ENCODE measurements around the gene VSIG2. TPM values are rescaled to one million over a fixed set of nuclear protein-coding genes. Genes with fewer than 3 reads are reported as not detected.

The VSIG2 gene
- polyA plus RNA-seq, 1 donor: 5.0 TPM

DNA sequence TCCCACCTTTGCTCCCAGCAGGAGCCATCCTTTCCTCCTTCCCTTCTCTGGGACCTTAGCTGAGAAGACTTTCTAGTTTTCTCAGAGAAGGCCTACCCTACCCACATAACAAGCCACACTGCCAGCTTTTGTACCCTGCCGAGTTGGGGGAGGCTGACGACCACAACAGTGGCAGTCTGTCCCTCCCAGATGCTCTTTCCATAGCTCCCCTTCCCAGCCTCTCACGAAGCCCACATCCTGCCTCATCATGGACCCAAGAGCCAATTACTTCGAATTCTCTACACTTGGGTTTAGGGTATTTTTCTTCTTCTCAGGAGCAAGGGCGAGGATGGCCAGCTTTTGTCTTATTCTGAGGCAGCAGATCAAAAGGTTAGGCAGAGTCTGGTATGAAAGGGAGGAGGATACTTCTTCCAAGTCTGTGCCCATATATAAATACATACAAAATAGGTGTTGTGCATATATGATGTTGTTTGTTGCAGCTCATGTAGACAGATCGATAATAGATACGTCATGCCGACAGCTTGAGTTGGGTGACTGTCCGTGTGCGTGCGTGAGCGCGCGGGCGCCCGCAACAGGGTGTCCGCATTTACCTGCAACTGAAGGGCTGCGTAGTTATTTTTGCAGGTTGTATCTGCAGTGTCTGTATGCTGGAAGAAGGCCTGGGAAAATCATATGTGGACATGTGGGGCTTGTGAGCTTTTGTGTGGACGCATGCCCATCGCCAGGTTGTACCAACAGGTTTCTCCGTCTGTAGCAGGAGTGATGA, 13.2 kb downstream of the VSIG2 start:
- Histone ChIP-seq H3K36me3 (ENCODE audit: control insufficient read depth, insufficient read depth, low read length) (no peaks in the 10 kb centered on the region), H3K4me1 (ENCODE audit: control insufficient read depth, insufficient read depth, low read length) (peaks cover 13% of the 10 kb centered on the region), H3K9me3 (ENCODE audit: control insufficient read depth, low read depth, low read length) (no peaks in the 10 kb centered on the region), H3K27me3 (ENCODE audit: control insufficient read depth, insufficient read depth, low read length) (peaks cover 85% of the 10 kb centered on the region), H3K4me3 (ENCODE audit: low read length) (peak overlapping the region; percentile 39), H3K27ac (ENCODE audit: low read length) (no peak overlapping the region)
- no peak for DNase-seq
- no CpG with 5 or more reads among the region's 21 CpGs for WGBS (ENCODE audit: insufficient coverage, low lambda C conversion rate)

DNA sequence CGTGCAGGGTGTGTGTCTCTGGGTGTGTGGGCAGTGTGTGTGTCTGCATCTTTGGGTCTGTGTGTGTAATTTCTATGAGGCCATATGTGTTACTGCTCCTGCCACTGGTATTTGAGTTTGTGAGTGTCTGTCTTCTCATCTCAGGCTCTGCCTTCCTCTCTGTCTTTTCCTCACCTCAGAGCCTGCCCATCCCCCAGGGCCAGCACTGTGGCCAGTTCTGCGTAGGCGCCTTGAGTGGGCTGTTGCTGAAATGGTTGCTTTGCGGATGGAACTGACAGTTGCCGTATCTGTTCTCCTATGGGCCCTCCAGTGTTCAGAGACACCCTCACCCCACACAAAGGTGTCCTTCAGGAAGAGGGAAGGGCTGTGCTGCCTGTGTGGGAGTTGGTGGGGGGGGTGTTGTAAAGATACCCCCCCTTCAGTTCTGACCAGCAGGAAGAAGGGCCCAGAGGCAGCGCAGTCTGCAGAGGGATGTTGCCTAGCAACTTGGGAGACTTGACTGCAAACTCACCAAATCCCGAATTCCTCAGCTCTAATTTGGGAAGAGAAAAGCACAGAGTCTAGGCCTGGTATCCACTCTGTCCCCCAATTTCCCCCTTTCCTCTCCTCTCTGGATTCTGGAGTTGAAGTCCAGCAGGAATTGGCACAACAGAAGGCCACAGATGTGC, 14.3 kb downstream of the VSIG2 start:
- peaks cover 13% of the 10 kb centered on the region for H3K4me1 ChIP-seq (ENCODE audit: control insufficient read depth, insufficient read depth, low read length)
- peaks cover 74% of the 10 kb centered on the region for H3K27me3 ChIP-seq (ENCODE audit: control insufficient read depth, insufficient read depth, low read length)
- H3K36me3 ChIP-seq (ENCODE audit: control insufficient read depth, insufficient read depth, low read length): no peaks in the 10 kb centered on the region
- DNase-seq: no peak
- H3K27ac ChIP-seq (ENCODE audit: low read length): no peak overlapping the region
- no peaks in the 10 kb centered on the region for H3K9me3 ChIP-seq (ENCODE audit: control insufficient read depth, low read depth, low read length)
- WGBS (ENCODE audit: insufficient coverage, low lambda C conversion rate): no CpG with 5 or more reads among the region's 7 CpGs
- no peak overlapping the region for H3K4me3 ChIP-seq (ENCODE audit: low read length)

DNA sequence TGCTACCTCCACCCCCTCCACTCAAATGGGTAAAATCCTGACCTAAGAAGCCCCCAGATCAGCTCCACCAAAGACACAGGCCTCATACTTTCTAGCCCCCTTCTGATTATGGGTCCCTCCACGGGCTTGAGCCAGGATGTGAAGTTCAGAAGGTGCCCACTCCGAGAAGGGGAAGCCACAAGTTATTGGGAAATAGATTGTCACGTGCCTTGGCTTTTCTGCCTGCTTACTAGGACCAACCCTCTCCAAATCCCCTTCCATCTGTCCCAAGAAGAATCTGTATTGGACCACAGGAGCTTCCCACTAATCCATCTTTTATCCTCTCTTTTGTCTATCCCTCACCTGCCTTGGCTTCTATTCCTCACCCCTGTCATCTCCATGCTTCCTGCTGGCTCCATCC, 15.3 kb downstream of the VSIG2 start:
- WGBS (ENCODE audit: insufficient coverage, low lambda C conversion rate): no CpG with 5 or more reads among the region's 3 CpGs
- peaks cover 13% of the 10 kb centered on the region for H3K4me1 ChIP-seq (ENCODE audit: control insufficient read depth, insufficient read depth, low read length)

DNA sequence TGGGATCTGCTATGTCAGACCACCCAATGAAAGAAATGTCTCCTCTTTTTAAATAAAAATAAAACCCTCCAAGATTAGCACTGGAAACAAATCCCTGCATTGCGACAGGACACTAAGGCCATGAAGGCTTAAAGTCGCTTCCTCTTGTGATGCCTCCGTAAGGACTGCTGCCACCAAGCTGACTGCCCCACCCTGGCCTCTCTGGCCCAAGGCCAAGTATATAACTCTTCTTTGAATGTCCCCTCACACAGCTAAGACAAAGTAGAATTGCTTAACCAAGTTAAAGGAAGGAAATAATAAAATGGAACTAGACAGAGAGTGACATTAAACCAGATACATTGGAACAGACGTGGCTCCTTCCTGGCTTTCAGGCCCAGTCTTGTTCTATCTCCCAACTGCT, 19.8 kb downstream of the VSIG2 start:
- no peaks in the 10 kb centered on the region for H3K9me3 ChIP-seq (ENCODE audit: control insufficient read depth, low read depth, low read length)
- H3K27ac ChIP-seq (ENCODE audit: low read length): no peak overlapping the region
- WGBS (ENCODE audit: insufficient coverage, low lambda C conversion rate): 100% methylated on average over 1 of the region's 4 CpGs
- H3K27me3 ChIP-seq (ENCODE audit: control insufficient read depth, insufficient read depth, low read length): peaks cover 21% of the 10 kb centered on the region
- H3K4me3 ChIP-seq (ENCODE audit: low read length): no peak overlapping the region
- DNase-seq: no peak
- no peaks in the 10 kb centered on the region for H3K36me3 ChIP-seq (ENCODE audit: control insufficient read depth, insufficient read depth, low read length)
- H3K4me1 ChIP-seq (ENCODE audit: control insufficient read depth, insufficient read depth, low read length): no peaks in the 10 kb centered on the region

More for the DNA sequence above, 15.3 kb downstream of the VSIG2 start:
- no peak overlapping the region for H3K4me3 ChIP-seq (ENCODE audit: low read length)
- no peaks in the 10 kb centered on the region for H3K9me3 ChIP-seq (ENCODE audit: control insufficient read depth, low read depth, low read length)
- no peak for DNase-seq
- peaks cover 64% of the 10 kb centered on the region for H3K27me3 ChIP-seq (ENCODE audit: control insufficient read depth, insufficient read depth, low read length)
- H3K27ac ChIP-seq (ENCODE audit: low read length): no peak overlapping the region
- H3K36me3 ChIP-seq (ENCODE audit: control insufficient read depth, insufficient read depth, low read length): no peaks in the 10 kb centered on the region

DNA sequence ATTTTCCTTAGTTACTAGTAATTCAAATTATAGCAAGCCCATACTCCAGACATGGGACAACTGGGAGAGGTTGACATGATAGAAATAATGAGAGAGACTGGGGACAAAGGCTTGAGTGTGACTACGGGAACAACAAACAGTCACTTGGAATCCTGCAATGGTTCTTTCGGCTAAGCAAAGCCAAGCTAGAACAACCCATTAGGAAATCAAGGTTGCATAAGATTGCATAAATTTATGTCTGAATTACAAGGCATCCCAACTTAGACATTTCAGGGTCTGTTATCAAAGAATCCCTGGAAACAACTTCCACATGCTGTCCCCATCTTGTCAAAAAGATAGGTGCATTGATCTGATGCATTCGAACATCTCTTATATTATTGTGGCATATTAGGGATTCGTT, 22.5 kb downstream of the VSIG2 start:
- Histone ChIP-seq H3K36me3 (ENCODE audit: control insufficient read depth, insufficient read depth, low read length) (no peaks in the 10 kb centered on the region), H3K27ac (ENCODE audit: low read length) (no peak overlapping the region), H3K4me1 (ENCODE audit: control insufficient read depth, insufficient read depth, low read length) (peaks cover 11% of the 10 kb centered on the region), H3K27me3 (ENCODE audit: control insufficient read depth, insufficient read depth, low read length) (peaks cover 10% of the 10 kb centered on the region), H3K9me3 (ENCODE audit: control insufficient read depth, low read depth, low read length) (no peaks in the 10 kb centered on the region), H3K4me3 (ENCODE audit: low read length) (no peak overlapping the region)
- no CpG with 5 or more reads among the region's 4 CpGs for WGBS (ENCODE audit: insufficient coverage, low lambda C conversion rate)
- no peak for DNase-seq

DNA sequence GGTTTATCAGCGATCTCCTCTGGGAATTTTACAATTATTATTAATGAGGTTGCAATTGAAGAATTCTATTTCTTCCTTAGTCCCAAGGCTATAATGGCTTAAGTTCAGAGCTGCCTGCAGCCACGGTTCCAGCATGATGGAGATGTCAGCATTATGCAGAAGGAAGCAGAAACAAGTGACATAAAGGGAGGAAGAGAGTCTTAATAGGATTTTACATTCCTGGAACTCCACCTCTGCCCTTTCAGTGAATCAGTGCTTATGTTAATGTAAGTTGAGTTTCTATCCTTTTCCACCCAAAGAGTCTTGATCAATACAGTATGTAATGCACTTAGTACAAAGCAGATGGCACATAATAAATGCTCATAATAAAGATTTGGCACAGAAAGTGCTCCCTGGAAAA, 23.9 kb downstream of the VSIG2 start:
- Histone ChIP-seq H3K4me1 (ENCODE audit: control insufficient read depth, insufficient read depth, low read length) (peaks cover 18% of the 10 kb centered on the region), H3K9me3 (ENCODE audit: control insufficient read depth, low read depth, low read length) (no peaks in the 10 kb centered on the region), H3K27me3 (ENCODE audit: control insufficient read depth, insufficient read depth, low read length) (peaks cover 18% of the 10 kb centered on the region), H3K36me3 (ENCODE audit: control insufficient read depth, insufficient read depth, low read length) (no peaks in the 10 kb centered on the region), H3K27ac (ENCODE audit: low read length) (no peak overlapping the region), H3K4me3 (ENCODE audit: low read length) (no peak overlapping the region)
- no CpG with 5 or more reads among the region's 2 CpGs for WGBS (ENCODE audit: insufficient coverage, low lambda C conversion rate)
- DNase-seq: no peak

DNA sequence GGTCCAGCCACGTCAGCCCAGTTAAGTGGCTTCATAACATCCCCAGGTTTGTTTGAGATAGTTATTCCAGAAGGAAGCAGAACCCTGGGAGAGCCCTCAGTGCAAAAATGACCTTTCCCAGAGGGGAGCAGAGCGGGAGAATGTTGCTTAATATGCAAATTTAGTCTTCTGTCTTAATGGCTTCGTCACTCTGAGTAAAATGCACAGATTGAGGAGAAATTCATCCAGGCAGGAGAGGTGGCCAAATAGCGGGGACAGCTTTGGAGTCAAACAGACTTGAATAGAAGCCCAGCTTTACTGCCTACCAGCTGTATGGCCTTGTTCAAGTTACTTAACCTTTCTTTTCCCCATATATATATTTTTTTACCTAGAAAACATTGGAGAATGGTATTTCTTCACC, 24.6 kb downstream of the VSIG2 start:
- no peaks in the 10 kb centered on the region for H3K9me3 ChIP-seq (ENCODE audit: control insufficient read depth, low read depth, low read length)
- H3K36me3 ChIP-seq (ENCODE audit: control insufficient read depth, insufficient read depth, low read length): no peaks in the 10 kb centered on the region
- H3K27me3 ChIP-seq (ENCODE audit: control insufficient read depth, insufficient read depth, low read length): peaks cover 23% of the 10 kb centered on the region
- 80% methylated on average over 1 of the region's 4 CpGs for WGBS (ENCODE audit: insufficient coverage, low lambda C conversion rate)
- H3K4me1 ChIP-seq (ENCODE audit: control insufficient read depth, insufficient read depth, low read length): peaks cover 18% of the 10 kb centered on the region
- no peak overlapping the region for H3K4me3 ChIP-seq (ENCODE audit: low read length)
- DNase-seq: no peak
- H3K27ac ChIP-seq (ENCODE audit: low read length): no peak overlapping the region

DNA sequence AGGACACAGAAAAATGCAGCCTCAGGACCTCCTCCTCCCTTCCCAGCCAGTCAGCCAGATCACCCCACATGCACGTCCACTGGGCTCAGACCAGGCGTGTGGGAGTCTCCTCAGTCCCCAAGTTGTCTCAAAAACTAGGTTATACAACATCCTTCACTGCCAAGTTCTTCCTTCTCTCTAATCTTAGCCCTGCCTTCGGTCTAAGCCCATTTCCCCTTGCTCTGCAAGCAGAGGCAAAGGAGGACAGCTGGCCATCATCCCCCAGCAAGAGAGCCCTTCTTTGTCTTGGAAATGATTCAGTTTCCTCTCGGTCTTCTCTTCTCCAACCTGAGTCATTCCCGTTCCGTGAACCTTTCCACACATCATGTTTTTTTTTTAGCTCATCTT, 26.3 kb downstream of the VSIG2 start:
- DNase-seq: no peak
- 65% methylated on average over 3 of the region's 6 CpGs for WGBS (ENCODE audit: insufficient coverage, low lambda C conversion rate)
- peaks cover 40% of the 10 kb centered on the region for H3K27me3 ChIP-seq (ENCODE audit: control insufficient read depth, insufficient read depth, low read length)
- H3K4me3 ChIP-seq (ENCODE audit: low read length): no peak overlapping the region
- peaks cover 18% of the 10 kb centered on the region for H3K4me1 ChIP-seq (ENCODE audit: control insufficient read depth, insufficient read depth, low read length)
- no peaks in the 10 kb centered on the region for H3K9me3 ChIP-seq (ENCODE audit: control insufficient read depth, low read depth, low read length)
- no peaks in the 10 kb centered on the region for H3K36me3 ChIP-seq (ENCODE audit: control insufficient read depth, insufficient read depth, low read length)
- H3K27ac ChIP-seq (ENCODE audit: low read length): no peak overlapping the region

DNA sequence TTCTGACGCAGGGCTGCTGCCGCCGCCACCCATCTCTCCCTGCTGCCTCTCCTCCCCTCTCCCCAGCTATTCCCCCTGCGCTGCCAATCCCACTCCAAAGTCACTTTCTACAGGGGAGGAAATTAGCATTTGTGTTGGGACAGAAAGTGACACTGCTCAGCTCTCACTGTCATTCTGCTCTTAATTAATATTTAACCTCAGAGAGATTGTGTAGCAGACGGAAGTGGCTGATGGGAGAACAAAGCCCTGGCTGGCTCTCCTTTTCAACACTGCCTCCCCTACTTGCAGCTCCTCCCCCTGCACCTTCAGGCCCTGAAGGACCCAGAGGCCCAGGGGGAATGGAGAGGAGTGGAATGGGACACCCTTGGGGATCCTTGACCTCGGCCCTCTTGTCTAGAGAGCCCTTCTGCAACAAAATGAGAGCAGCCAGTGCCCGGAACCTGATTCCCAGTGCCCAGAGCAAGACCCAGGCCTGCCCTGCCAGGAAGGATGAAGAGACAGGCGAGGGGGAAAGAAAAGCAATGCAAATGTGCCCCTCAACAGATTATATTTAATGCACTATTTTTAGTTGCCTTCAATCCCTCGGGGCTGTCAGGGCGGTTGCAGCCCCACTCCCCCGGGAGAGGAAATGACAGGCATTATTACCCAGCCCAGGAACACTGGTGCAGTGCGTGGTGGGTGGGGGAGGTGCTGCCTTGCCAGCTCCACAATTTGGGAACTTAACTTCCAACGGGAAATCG, 26.9 kb downstream of the VSIG2 start:
- WGBS (ENCODE audit: insufficient coverage, low lambda C conversion rate): no CpG with 5 or more reads among the region's 14 CpGs
- Histone ChIP-seq H3K27me3 (ENCODE audit: control insufficient read depth, insufficient read depth, low read length) (peaks cover 45% of the 10 kb centered on the region), H3K4me3 (ENCODE audit: low read length) (no peak overlapping the region), H3K36me3 (ENCODE audit: control insufficient read depth, insufficient read depth, low read length) (no peaks in the 10 kb centered on the region), H3K4me1 (ENCODE audit: control insufficient read depth, insufficient read depth, low read length) (peaks cover 18% of the 10 kb centered on the region), H3K9me3 (ENCODE audit: control insufficient read depth, low read depth, low read length) (no peaks in the 10 kb centered on the region), H3K27ac (ENCODE audit: low read length) (peak overlapping the region; percentile 49)
- peak; percentile 64 to 88 for DNase-seq

DNA sequence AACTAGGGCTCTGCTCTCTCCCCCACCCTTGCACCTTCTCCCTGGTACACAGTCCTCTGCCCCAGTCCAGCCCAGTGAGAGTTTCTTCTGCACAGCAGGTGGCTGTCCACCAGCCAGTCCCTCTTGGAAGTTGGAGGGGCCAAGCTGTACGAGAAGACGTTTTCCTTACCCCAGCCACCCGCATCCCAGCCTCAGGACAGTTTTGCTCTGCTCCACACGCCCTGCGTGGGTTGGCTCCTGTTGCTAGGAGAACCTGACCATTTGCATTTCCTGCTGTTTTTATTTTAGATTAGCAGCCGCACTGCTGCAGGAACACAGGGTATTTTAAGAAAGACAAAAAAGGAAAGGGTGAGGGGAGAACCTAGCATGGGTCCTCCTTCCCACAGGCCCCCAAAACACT, 29.9 kb downstream of the VSIG2 start:
- no peak overlapping the region for H3K4me3 ChIP-seq (ENCODE audit: low read length)
- no CpG with 5 or more reads among the region's 6 CpGs for WGBS (ENCODE audit: insufficient coverage, low lambda C conversion rate)
- peaks cover 75% of the 10 kb centered on the region for H3K27me3 ChIP-seq (ENCODE audit: control insufficient read depth, insufficient read depth, low read length)
- no peaks in the 10 kb centered on the region for H3K9me3 ChIP-seq (ENCODE audit: control insufficient read depth, low read depth, low read length)
- H3K4me1 ChIP-seq (ENCODE audit: control insufficient read depth, insufficient read depth, low read length): peaks cover 18% of the 10 kb centered on the region
- no peaks in the 10 kb centered on the region for H3K36me3 ChIP-seq (ENCODE audit: control insufficient read depth, insufficient read depth, low read length)
- no peak overlapping the region for H3K27ac ChIP-seq (ENCODE audit: low read length)
- DNase-seq: no peak
